Activated naive CD4-positive, alpha-beta T cell treated with anti-CD3 and anti-CD28 coated beads for 36 hours (primary cell): ENCODE data around the gene TRMT61A. TPM values are rescaled to one million over a fixed set of nuclear protein-coding genes. Genes with fewer than 3 reads are reported as not detected.

Experiments
- CTCF ChIA-PET: fragments of 350-600 bp; sonication (Branson Sonifier 250); formaldehyde crosslinking; loops from one replicate; lab custom pipeline; 2021; ENCODE audit warnings: antibody characterized with exemption; lab: Charles Lee
- DNase-seq: peaks from one replicate; pipeline ENCODE4 v3.0.0-alpha.2; 2020
- H3K27ac Mint-ChIP-seq: one replicate; pipeline ENCODE4 v1.8.0; 2021; ENCODE audit warnings: mild to moderate bottlenecking, mixed read lengths
- H3K27me3 Mint-ChIP-seq: one replicate; pipeline ENCODE4 v1.8.0; 2021; ENCODE audit warnings: low read depth, mixed read lengths
- H3K36me3 Mint-ChIP-seq: one replicate; pipeline ENCODE4 v1.8.0; 2021; ENCODE audit warnings: low read depth, mixed read lengths
- H3K4me1 Mint-ChIP-seq: one replicate; pipeline ENCODE4 v1.8.0; 2021; ENCODE audit warnings: low read depth, mixed read lengths
- H3K4me3 Mint-ChIP-seq: one replicate; pipeline ENCODE4 v1.8.0; 2021; ENCODE audit warnings: mild to moderate bottlenecking, moderate library complexity, mixed read lengths
- H3K9me3 Mint-ChIP-seq: one replicate; pipeline ENCODE4 v1.8.0; 2021; ENCODE audit warnings: mixed read lengths
- intact Hi-C: fragments of 100-400 bp; cut with micrococcal nuclease; formaldehyde crosslinking; loops from one replicate; pipeline ENCODE4 v1.15.1; 2023
- total RNA-seq, 2 experiments: library from RNA; stranded (reverse); gene quantifications; one replicate each; pipeline ENCODE4 v1.2.3, GENCODE V29; 2021

TRMT61A gene
- total RNA-seq, 2 experiments from 2014 or later = 6.6 to 6.7 TPM

- CTCF ChIA-PET = interaction anchor here (0.7 to 1.0 kb wide), 2 partner anchors 105 to 301 kb away, joined by 3 to 4 read pairs; no protein-coding TSS in a partner anchor
- Mint-ChIP-seq H3K9me3 (no peaks in the 10 kb centered on the region), H3K27me3 (no peaks in the 10 kb centered on the region), H3K4me1 (no peaks in the 10 kb centered on the region), H3K27ac (no peak overlapping the region), H3K36me3 (peaks cover 10% of the 10 kb centered on the region), H3K4me3 (no peak overlapping the region)
- no peak for DNase-seq
- intact Hi-C loops = loop anchor here (5.0 kb wide), 1 partner anchor 338 kb away; no protein-coding TSS in a partner anchor
These were observed 45.8 kb downstream of the TRMT61A start for GRCh38 chr14:103574707-103575285.

GRCh38 chr14:103576371-103577024 is 47.5 kb downstream of the TRMT61A start:
- no peak for DNase-seq
- Mint-ChIP-seq H3K36me3 (peaks cover 10% of the 10 kb centered on the region), H3K4me3 (no peak overlapping the region), H3K9me3 (no peaks in the 10 kb centered on the region), H3K4me1 (no peaks in the 10 kb centered on the region), H3K27me3 (no peaks in the 10 kb centered on the region), H3K27ac (peak overlapping the region; percentile 52)
- intact Hi-C loops = no loop called here
- CTCF ChIA-PET = no interaction called here

GRCh38 chr14:103578401-103579075 is 49.5 kb downstream of the TRMT61A start:
- Mint-ChIP-seq H3K36me3 (peaks cover 9% of the 10 kb centered on the region), H3K4me1 (no peaks in the 10 kb centered on the region), H3K9me3 (no peaks in the 10 kb centered on the region), H3K27me3 (no peaks in the 10 kb centered on the region), H3K27ac (no peak overlapping the region), H3K4me3 (no peak overlapping the region)
- DNase-seq = no peak
- intact Hi-C loops = no loop called here
- CTCF ChIA-PET = no interaction called here

GRCh38 chr14:103581206-103581605 is 52.2 kb downstream of the TRMT61A start:
- Mint-ChIP-seq H3K4me3 (no peak overlapping the region), H3K9me3 (no peaks in the 10 kb centered on the region), H3K4me1 (no peaks in the 10 kb centered on the region), H3K27ac (no peak overlapping the region), H3K27me3 (no peaks in the 10 kb centered on the region), H3K36me3 (peaks cover 7% of the 10 kb centered on the region)
- CTCF ChIA-PET = no interaction called here
- intact Hi-C loops = no loop called here
- DNase-seq = no peak

- CTCF ChIA-PET = no interaction called here
- no peaks in the 10 kb centered on the region for H3K4me1 Mint-ChIP-seq
- intact Hi-C loops = no loop called here
- H3K27me3 Mint-ChIP-seq = no peaks in the 10 kb centered on the region
- DNase-seq = no peak
- H3K4me3 Mint-ChIP-seq = no peak overlapping the region
- no peak overlapping the region for H3K27ac Mint-ChIP-seq
- no peaks in the 10 kb centered on the region for H3K9me3 Mint-ChIP-seq
- peaks cover 4% of the 10 kb centered on the region for H3K36me3 Mint-ChIP-seq
These were observed 53.1 kb downstream of the TRMT61A start for GRCh38 chr14:103581954-103582703.

GRCh38 chr14:103584326-103584915 is 55.4 kb downstream of the TRMT61A start:
- CTCF ChIA-PET = interaction anchor here (0.8 kb wide), 1 partner anchor 10 kb away, joined by 4 read pairs; no protein-coding TSS in a partner anchor
- Mint-ChIP-seq H3K4me1 (no peaks in the 10 kb centered on the region), H3K36me3 (peaks cover 2% of the 10 kb centered on the region), H3K27ac (no peak overlapping the region), H3K9me3 (no peaks in the 10 kb centered on the region), H3K4me3 (no peak overlapping the region), H3K27me3 (no peaks in the 10 kb centered on the region)
- no peak for DNase-seq
- intact Hi-C loops = no loop called here

Other genes starting within 250 kb of the TRMT61A start
- 100 to 1,000 TPM; 117 to 121 TPM for gene EIF5, start 195.0 kb upstream of the TRMT61A start, total RNA-seq
- 10 to 100 TPM; 62.2 to 64.7 TPM for gene MARK3, start 143.8 kb upstream of the TRMT61A start, total RNA-seq
- gene CKB, start 6.4 kb upstream of the TRMT61A start, total RNA-seq = 1 to 10 TPM; 3.8 to 4.9 TPM
- gene BAG5, start 33.5 kb downstream of the TRMT61A start, total RNA-seq = 10 to 100 TPM; 15.5 to 16.6 TPM
- gene COA8, start 33.8 kb downstream of the TRMT61A start, total RNA-seq = 10 to 100 TPM; 36.8 to 48.4 TPM
- gene KLC1, start 100.0 kb downstream of the TRMT61A start, total RNA-seq = 100 to 1,000 TPM in 1 of 2 experiments, 10 to 100 TPM in 1; 94.8 to 101 TPM
- gene XRCC3, start 186.3 kb downstream of the TRMT61A start, total RNA-seq = 10 to 100 TPM; 49.0 to 50.4 TPM
- 10 to 100 TPM in 1 of 2 experiments, 1 to 10 TPM in 1; 9.1 to 10.4 TPM for gene ZFYVE21, start 186.6 kb downstream of the TRMT61A start, total RNA-seq